HG03469 (cell line): ENCODE measurements around the gene FRMD8.
A peak's percentile ranks its signal among the peaks of the same experiment; 100 is the strongest.

Source experiments
- ATAC-seq: cut with Tn5 transposase; IDR thresholded peaks from one replicate; pipeline ENCODE4 v1.9.1; 2021; ENCODE audit warnings: mild to moderate bottlenecking, moderate library complexity, moderate number of reproducible peaks; ENCODE audit not compliant: unreplicated experiment

FRMD8 gene

DNA sequence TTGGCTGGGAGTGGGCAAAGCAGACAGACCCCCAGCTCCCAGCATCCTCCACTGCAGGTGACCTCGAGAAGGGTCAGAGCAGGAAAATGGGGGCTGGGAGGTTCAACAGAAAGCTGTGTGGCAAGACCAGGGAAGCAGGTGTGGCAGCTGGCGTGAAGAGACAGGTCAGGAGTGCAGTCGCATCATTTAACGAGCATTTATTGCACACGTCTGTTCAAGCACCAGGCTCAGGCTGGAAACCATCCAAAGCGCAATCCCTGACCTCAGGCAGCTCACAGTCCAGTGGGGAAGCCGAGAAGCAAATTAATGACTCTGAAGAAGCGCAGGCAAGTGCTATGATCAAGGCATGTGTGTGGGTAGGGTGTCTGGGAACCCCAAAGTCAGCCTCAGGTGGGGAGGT is 11.4 kb upstream of the FRMD8 start:
- ATAC-seq: no peak

DNA sequence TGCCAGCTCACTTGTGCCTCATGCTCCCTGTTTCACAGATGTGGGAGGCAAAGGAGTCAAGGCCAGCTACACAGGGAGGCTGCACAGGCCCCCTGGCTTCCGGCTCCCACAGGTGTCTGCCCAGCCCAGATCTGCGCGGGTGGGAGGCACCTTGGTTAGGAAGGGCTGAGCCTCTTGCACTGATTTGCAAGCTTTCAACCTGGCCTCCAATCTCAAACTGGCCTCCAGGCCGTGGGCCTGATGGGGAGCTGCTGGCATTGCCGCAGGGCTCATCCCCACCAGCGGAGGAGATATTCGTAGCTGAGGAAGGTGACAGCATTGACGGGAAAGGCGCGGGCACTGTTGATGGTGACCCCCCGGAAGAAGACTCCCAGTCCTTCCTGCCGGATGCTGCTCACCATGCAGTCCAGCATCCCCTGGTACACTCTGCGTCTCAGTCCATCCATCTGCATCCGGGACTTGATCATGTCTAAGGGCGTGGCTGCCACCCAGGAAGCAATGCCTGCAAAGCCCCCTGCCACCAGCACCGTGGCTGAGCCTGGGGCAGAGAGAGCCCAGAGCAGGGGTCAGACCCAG is 10.2 kb upstream of the FRMD8 start:
- no peak for ATAC-seq

DNA sequence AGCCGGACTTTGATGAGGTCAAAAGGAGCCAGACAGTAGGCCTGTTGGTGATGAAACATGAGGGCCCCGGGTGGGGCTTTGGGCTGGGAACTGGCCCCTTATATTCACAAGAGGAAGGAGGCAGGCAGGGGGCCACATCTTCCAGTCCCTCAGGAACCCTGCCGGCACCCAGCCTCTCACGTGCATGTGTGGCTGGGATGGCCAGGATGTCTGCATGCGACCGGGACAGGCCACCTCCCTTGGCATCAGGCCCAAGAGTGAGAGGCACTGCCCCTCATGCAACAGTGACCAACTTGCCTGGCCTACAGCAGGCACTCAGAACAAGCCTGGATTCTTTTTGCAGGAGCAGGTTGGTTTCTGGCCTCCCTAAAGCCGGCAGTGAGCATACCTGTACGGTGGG is 9.4 kb upstream of the FRMD8 start:
- ATAC-seq: no peak

- no peak for ATAC-seq
These were observed 8.7 kb upstream of the FRMD8 start for GRCh38 chr11:65377777-65378176.

GRCh38 chr11:65378208-65378927 is 8.1 kb upstream of the FRMD8 start:
- no peak for ATAC-seq

GRCh38 chr11:65378928-65379638 is 7.4 kb upstream of the FRMD8 start:
- no peak for ATAC-seq

DNA sequence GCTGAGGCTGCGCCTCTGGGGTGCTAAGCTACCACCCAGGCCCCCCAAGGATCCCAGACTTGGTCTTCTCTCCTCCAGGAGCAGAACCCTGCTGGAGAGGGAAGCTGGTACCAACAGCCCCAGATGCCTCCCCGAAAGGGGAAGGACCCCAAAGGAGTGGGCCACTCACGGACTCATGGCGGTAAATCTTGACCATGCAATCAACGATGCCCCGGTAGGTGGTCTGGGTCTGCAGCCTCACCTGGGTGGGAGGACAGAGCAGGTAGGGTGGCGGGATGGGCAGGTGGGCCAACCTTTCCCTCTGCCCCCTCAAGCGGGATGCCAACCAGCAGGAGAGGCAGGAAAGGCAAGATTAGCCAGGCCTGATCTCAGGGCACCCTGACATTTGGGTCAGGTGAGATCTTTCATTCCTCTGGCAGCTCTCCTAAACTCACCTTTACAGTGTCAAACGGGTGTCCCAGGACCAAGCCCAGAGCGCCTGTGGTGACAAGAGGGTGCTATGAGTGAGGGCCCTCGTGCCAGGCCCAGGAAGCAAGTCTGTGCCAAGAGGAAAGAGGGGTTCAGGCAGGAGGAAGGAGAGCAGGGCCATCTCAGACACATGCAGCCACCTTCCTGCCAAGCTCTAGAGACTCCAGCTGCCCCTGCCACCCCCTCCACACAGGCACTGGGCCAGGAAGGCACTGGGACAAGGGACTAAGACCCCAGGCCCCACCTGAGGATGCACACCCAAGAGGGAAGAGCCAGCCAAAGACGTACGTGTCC is 6.6 kb upstream of the FRMD8 start:
- ATAC-seq: no peak

DNA sequence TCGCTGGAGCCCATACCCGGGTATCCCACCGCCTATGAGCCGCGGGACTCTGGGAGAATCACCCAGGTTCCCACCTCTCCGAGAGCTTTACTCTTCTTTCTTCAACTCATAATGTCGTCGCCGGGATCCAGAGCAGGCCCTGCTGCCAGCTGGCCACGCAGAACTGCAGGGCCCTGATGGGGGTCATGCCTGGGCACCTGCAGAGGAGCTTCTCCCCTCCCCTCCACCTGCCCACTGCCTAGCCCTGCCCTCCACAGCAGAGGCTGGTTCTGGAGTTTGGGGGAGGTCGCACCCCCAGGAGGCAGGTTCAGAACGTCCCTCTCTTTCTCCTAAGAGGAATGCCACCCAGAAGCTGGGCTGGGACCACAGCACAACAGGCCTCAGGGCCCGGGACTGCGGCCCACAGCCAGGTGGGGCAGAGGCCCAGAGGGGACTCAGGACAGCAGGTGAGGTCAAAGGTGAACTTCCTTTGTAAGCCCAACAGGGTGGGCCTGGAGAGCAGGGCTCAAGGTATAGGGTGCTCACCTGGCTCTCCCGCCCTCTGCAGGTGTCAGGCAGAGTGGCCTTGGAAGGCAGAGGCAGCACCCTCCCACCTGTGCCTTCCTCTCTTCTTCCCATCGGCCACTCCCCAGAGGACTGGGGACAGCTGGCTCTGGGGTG is 5.8 kb upstream of the FRMD8 start:
- ATAC-seq: no peak

GRCh38 chr11:65381716-65382032 is 4.8 kb upstream of the FRMD8 start:
- ATAC-seq: peak; percentile 13

GRCh38 chr11:65382033-65382803 is 4.2 kb upstream of the FRMD8 start, which contains the start of gene SLC25A45:
Gene SLC25A45, minus strand, starts transcription at chr11:65382646. Its CDS starts 695 bp downstream, at chr11:65381951.
- peak; percentile 33 for ATAC-seq

- ATAC-seq: no peak
These were observed 3.6 kb upstream of the FRMD8 start for GRCh38 chr11:65382804-65383368.

- ATAC-seq: no peak
These were observed 2.7 kb upstream of the FRMD8 start for GRCh38 chr11:65383778-65384177.

- no peak for ATAC-seq
These were observed 2.0 kb upstream of the FRMD8 start for GRCh38 chr11:65384301-65384889.

DNA sequence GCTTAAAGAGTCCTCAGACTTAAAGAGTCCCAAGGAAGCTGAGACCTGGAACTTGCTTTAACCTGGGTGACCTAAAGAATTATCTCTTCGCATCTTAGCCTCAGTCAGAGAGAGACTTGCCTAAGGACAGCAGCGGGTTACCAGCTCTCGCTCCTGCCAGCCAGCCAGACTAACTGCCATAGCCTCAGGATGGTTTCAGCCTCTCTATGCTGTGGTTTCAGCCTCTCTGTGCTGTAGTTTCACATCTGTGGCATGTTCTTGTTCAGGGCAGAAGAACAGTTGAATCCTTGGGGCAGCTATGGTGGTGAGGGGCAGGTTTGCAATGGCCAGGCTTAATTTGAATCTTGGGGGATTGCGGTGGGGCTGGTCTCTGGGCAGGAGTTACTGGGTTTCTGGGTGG is 2.3 kb downstream of the FRMD8 start:
- ATAC-seq: no peak

GRCh38 chr11:65389294-65389980 is 3.0 kb downstream of the FRMD8 start:
- no peak for ATAC-seq

- ATAC-seq: no peak
These were observed 3.9 kb downstream of the FRMD8 start for GRCh38 chr11:65390099-65390941.

DNA sequence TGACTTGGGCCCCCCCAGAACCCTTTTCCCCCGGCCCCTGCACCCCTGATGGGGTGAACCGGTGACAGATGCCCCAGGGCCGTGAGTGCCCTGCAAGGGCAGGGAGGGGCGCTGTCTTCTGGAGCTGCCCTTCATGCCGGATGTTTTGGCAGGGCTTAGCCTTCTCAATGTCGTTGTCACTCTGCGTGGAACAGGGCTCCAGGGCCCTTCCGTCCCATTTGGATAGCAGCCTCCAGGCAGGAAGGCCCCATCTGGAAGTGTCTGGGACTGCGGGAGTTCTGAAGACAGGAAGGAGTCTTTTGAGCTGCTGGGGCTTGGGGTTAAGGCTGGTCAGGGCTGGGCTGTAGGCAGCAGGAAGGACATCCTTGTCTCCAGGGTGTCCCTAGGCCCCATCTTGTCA is 4.6 kb downstream of the FRMD8 start:
- no peak for ATAC-seq
